Fibroblast of pulmonary artery (primary cell): ENCODE measurements around the gene GABPB2.

Experiments used
- DNase-seq: peaks from one replicate; pipeline ENCODE4 v3.0.0-alpha.2; 2010; ENCODE audit warnings: low read depth
- H3K4me3 ChIP-seq: replicated peaks from 2 replicates; pipeline ENCODE4 v1.5.1; 2011; ENCODE audit warnings: low read depth, mild to moderate bottlenecking, control low read depth, low read length, moderate library complexity
- TF ChIP-seq, protein P1 (sequence below): IDR thresholded peaks from 2 replicates; pipeline ENCODE4 v1.5.1; 2011; ENCODE audit warnings: mild to moderate bottlenecking, control low read depth, low read length, inconsistent platforms; ENCODE audit errors: missing control alignments

GABPB2 gene

DNA sequence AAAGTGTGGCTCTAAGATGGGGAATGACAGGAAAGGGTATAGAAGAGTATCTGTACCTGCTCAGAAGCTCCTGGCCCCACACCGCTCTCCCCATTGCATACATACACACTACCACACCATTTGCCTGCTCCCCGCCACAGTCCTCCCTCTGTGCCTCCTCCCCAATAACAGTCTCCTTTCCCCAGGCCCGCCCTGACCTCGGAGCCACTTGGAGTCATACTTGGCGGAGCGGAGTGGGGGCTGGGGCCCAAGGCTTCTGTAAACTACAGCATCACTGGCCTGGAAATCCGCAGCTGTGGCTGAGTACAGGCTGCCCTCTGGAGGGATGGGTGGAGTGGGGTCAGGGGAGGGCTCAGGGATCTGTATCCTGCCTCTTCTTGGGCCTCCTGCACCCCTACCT is 67.2 kb downstream of the GABPB2 start:
- TF ChIP-seq, protein P1, sequence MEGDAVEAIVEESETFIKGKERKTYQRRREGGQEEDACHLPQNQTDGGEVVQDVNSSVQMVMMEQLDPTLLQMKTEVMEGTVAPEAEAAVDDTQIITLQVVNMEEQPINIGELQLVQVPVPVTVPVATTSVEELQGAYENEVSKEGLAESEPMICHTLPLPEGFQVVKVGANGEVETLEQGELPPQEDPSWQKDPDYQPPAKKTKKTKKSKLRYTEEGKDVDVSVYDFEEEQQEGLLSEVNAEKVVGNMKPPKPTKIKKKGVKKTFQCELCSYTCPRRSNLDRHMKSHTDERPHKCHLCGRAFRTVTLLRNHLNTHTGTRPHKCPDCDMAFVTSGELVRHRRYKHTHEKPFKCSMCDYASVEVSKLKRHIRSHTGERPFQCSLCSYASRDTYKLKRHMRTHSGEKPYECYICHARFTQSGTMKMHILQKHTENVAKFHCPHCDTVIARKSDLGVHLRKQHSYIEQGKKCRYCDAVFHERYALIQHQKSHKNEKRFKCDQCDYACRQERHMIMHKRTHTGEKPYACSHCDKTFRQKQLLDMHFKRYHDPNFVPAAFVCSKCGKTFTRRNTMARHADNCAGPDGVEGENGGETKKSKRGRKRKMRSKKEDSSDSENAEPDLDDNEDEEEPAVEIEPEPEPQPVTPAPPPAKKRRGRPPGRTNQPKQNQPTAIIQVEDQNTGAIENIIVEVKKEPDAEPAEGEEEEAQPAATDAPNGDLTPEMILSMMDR, result no peak
- no peak for DNase-seq

DNA sequence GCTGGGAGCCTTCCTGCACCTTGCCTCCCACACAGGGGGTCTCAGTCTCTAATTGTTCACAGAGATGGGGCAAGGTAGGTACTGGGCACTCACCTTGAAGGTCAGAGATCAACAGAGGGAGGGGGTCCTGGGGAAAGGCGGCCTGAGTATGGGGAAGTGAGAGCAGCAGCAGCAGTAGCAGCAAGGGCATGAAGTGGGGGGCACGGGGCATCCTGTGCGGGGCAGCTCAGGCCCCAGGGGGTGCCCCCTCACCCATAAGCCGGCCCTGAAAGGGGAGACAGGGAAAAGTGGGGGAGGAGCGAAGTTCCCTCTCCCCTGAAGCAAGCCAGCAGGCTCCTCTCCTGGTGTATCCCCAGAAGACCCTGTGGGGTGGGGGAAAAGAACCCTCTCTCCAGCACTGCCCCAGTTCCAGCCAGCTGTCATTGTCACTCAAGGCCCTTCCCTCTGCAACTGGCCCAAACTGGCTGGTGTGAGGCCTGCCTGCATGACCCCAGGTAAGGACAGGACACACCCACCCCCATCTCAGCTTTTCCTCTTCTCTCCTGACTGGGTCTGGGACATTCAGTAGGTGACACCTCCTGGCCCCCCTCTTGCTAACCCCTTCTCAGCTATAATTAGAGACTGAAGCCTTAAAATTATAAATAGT is 72.0 kb downstream of the GABPB2 start:
- no peak overlapping the region for H3K4me3 ChIP-seq
- TF ChIP-seq, protein P1, result no peak
- DNase-seq, result no peak

More for the DNA sequence above, 67.2 kb downstream of the GABPB2 start:
- no peak overlapping the region for H3K4me3 ChIP-seq

- TF ChIP-seq, protein P1, result no peak
- no peak for DNase-seq
- no peak overlapping the region for H3K4me3 ChIP-seq
These were observed 72.5 kb downstream of the GABPB2 start for GRCh38 chr1:151143057-151143435.

- H3K4me3 ChIP-seq, result no peak overlapping the region
- TF ChIP-seq, protein P1, result no peak
- DNase-seq, result no peak
These were observed 73.4 kb downstream of the GABPB2 start for GRCh38 chr1:151143986-151144385.

DNA sequence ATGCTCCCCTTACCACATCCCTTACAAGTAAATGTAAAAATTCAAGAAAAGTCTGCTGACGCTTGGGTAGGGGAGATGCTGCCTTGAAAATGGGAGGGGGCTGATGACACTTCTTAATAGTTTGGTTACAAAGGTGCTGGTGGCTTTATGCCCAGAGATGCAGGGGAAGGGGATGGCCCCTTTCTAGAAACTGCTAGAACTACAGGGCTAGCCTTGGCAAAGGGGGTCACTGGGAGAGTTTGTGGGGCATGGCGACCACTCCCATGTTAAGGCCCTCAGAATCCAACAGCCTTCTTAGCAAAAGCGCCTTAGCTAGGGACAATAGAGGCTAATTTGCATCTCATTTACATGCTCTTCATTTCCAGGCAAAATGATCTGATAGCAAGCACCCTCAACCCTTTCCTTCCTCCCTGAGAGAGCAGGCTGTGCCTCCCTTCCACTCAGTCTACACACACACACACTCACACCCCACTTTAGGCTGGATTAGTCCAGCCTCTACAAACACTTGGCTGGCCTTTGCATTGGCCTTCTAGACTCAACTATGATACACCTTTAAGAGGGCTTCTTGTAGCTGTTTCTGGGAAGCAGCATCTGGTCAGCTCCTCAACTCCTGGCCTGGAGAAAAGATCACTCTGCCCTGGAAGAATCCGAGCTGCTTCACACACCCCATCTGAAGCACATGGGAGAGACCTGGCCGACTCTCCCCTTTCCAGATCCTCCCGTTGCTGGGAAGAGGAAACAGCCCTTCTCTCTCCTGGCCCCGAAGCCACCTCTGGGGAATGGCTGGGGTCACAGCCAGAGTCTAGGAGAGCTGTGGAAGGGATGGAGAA is 74.1 kb downstream of the GABPB2 start:
- peak; percentile 20 for DNase-seq
- peak overlapping the region; percentile 71 for H3K4me3 ChIP-seq
- TF ChIP-seq, protein P1, result no peak

- TF ChIP-seq, protein P1, result no peak
- DNase-seq, result peak; percentile 13
- H3K4me3 ChIP-seq, result peak overlapping the region; percentile 71
These were observed 74.9 kb downstream of the GABPB2 start for GRCh38 chr1:151145304-151146071.
